GM10847 (cell line): ENCODE results near the gene TAS2R16.

Experiments
- POLR2A ChIP-seq: IDR thresholded peaks from 2 replicates; pipeline ENCODE4 v1.6.1; 2011; ENCODE audit not compliant: insufficient read length; ENCODE audit errors: extremely low read depth

Gene TAS2R16, protein sequence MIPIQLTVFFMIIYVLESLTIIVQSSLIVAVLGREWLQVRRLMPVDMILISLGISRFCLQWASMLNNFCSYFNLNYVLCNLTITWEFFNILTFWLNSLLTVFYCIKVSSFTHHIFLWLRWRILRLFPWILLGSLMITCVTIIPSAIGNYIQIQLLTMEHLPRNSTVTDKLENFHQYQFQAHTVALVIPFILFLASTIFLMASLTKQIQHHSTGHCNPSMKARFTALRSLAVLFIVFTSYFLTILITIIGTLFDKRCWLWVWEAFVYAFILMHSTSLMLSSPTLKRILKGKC

DNA sequence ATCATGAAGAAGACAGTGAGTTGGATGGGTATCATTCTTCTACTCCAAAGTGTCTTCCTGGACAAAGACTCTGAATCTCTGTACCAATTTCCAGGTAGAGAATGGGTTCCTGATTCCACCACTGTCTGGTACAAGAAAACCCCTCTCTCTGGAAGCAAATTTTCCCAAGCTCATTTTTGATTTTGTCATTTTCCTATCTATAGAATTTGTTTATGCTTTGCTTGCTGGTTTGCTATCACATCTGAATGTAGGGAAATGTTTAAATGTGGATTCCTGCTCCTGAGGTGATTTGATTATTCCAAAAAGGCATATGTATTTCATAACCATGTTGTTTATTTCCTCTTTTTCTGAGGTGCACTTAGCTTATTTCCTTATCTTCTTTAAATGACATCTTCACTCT is at the start of gene TAS2R16:
Gene TAS2R16, minus strand, starts transcription at position 101 of the 400 bp plus-strand sequence. Its CDS starts 66 bp downstream, at position 35.
- no peak for TF ChIP-seq POLR2A

GRCh38 chr7:123043642-123044041 is 48.1 kb upstream of the TAS2R16 start:
- TF ChIP-seq POLR2A = no peak

DNA sequence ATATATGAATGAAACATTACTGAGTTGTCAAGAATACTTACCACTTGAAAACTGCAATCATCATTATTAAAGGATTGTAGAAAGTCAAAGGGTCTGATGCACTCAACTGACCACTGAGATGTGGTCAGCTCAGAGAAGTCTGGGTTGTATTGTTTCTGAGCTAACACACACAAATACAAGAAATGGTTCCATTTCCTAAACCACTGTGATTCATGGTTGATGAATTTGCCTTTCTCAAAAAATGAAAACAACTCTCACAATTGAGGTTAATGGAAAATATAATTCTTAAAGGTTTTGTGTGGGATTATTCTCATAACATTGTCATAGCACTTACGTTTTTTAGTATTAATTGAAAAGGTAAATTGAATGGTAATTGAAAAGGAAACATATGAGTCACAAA is 45.6 kb upstream of the TAS2R16 start:
- no peak for TF ChIP-seq POLR2A

DNA sequence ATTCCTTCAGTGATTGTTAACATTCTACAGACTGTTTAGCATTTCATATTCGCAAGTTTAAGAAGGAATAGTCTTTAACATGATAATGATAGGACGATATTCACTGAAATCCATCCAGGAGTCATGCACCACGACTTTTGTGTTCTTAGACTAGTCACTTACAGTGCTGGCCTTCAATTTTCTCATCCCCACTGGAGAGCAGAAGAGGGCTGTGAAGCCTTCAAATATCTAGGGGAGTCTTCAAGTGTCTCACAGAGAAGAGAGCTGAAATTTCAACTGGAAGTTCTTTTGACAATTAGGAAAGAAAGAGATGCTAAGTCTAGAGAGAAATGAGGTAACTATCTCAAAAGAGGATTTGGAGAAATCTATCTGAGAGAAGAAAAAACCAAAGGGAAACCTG is 43.8 kb upstream of the TAS2R16 start:
- TF ChIP-seq POLR2A = no peak

DNA sequence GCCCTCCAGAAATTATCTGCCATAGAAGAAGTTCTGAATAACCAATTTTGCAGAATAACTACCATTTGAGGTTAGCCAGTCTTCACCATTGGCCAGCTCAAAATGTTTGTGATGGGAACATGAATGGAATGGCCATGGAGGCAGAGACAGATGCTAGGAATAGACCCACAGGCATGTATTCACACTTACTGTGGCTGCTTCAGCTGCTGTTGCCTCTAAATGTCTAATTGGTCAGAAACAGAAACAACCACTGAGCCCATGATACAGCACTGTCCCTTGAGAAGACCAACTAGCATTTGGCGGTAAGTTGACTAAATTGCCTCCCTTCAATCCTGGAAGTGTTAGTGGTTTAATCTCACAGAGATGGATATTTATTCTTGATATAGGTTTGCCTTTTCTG is 38.6 kb upstream of the TAS2R16 start:
- TF ChIP-seq POLR2A = no peak

DNA sequence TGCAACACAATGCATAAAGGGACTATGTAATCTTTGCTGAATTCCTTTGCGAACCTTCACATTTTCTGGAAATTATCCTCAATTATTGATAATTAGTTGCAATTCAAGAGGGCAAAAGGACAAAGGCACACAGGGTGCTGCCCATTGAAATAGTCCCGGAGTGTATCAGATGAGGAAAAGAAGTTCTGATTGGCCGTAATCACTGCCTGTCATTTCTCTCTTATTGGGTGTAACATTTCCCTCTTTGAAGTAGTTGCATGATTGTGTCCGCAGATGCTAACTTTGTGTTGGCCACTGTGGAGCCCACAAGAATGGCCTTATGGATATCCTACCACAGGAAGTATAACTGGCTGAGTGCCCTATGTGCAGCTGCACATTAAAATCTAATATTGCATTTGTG is 35.1 kb upstream of the TAS2R16 start:
- TF ChIP-seq POLR2A = no peak

DNA sequence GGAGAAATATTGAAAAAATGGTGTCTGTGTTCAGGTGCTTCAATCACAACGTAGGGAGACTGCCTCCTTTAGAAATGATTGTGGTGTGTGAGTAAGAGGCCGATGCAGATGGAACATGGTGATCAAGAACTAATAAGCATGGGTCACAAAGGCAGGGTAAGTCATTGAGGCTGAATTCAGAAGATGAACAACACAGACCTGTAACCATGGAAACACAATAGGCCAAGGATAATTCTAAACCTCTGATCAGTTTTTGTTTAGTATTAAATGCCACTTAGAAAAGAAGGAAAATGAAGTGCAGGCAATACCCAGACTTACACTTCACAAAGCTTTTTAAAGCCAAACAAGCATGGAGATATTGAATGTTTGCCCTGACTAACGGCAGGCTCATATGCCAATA is 32.8 kb upstream of the TAS2R16 start:
- TF ChIP-seq POLR2A = no peak

DNA sequence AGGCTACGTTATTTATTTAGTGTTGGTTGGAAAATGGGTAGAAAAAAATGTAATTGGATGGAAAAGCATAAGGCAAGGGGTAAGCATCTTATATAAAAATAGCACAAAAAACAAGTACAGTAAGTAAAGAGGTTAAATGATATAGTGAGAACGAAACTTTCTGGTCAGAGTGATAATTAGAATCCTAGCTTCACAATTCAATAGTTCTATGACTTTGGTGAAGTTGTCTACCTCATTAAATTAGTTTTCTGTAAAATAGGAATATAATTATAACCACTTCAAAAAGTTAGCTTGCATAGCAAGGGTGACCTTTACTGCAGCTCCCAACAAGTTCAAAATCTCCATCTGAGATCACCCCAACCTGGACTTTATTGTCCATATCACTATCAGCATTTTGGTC is 30.8 kb upstream of the TAS2R16 start:
- no peak for TF ChIP-seq POLR2A

- TF ChIP-seq POLR2A = no peak
Measured at GRCh38 chr7:123024989-123025758, 29.7 kb upstream of the TAS2R16 start.

GRCh38 chr7:123023126-123023525 is 27.6 kb upstream of the TAS2R16 start:
- no peak for TF ChIP-seq POLR2A

- TF ChIP-seq POLR2A = no peak
Measured at GRCh38 chr7:123022576-123022975, 27.1 kb upstream of the TAS2R16 start.

- no peak for TF ChIP-seq POLR2A
Measured at GRCh38 chr7:123012435-123012834, 16.9 kb upstream of the TAS2R16 start.

- TF ChIP-seq POLR2A = no peak
Measured at GRCh38 chr7:123011766-123012369, 16.4 kb upstream of the TAS2R16 start.

DNA sequence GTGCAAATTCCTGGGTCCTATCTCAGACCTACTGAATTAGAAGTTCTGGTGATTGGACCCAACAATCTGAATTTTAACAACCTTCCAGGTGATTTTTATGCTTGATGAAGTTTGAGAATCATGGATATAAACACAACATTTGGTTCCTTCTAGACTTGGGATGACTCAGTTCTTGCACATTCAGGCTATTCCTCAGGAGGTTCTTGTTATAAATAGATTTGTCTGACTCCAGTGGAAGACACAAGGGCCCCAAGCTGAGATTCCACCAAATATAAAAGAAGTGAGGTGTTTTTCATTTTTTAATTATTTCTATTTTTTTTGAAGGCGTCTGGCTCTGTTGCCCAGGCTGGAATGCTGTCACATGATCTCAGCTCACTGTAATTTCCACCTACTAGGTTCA is 9.4 kb upstream of the TAS2R16 start:
- TF ChIP-seq POLR2A = no peak

- no peak for TF ChIP-seq POLR2A
Measured at GRCh38 chr7:123003539-123004126, 8.1 kb upstream of the TAS2R16 start.

- TF ChIP-seq POLR2A = no peak
Measured at GRCh38 chr7:122989577-122989976, 5.9 kb downstream of the TAS2R16 start.
